Measurements from ENCODE around the gene HIVEP2. TPM values are rescaled to one million over a fixed set of nuclear protein-coding genes. Genes with fewer than 3 reads are reported as not detected.
A peak's percentile ranks its signal among the peaks of the same experiment; 100 is the strongest.

The HIVEP2 gene
- total RNA-seq, 2 donors from 2014 or later, result 13.3 to 25.4 TPM

DNA sequence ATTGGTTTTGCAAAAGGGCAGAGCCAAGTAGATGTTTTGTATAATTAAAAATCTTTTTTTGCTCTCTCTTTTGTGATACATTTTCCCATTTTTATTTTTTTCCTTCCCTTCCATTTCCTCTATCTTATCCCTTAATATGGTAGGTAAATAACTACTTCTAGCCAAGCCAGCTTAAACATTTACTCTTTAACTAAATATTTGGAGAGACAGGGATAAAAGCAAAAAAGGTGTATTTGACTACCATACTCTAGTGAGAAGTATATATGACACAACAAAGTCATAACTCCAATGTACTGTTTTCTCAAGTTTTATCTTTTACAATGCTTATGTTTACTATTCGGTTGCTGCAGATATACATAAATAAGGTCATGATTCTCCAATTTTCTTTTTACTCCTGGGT, 154.7 kb downstream of the HIVEP2 start:
- DNase-seq (no peak), ATAC-seq (no peak)
- intact Hi-C loops (cut with DNase I), result no loop called here

DNA sequence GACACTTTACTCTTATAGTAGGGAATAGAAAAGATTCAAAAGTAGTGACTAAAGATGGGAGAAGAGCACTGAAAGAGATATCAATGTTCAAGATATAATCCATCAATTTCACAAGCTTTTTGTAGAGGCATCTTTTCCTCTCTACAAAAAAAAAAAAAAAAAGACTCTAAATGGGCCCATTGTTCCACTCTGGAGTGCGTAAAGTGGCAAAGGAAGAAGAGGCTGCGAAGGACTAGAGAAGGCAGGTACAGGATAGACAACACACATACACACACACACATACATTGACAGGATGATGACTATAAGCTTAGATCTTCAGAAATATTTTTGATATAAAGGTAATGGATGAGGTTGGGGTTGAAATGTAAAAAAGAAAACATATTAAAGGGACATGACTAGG, 157.6 kb downstream of the HIVEP2 start:
- DNase-seq, result no peak
- ATAC-seq, result no peak
- intact Hi-C loops (cut with DNase I), result no loop called here

DNA sequence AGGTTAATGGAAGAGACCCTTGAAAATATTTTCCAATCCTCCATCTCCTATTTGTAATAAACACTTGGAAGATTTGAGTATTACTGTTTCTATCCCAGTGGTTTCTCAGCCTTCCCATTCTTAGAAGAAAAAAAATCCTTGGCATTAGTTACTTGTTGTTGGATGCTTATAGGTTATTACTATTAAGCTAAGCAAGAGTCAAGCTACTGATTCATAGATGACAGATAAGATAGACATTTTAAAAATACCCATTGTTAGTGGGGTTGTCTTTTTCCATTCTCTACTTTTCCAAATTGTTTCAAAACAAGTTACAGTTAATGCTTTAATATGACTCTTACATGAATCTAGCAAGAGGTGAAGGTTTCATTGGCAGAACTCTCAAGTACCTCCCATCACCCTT, 158.5 kb downstream of the HIVEP2 start:
- intact Hi-C loops (cut with DNase I), result no loop called here
- DNase-seq, result no peak
- ATAC-seq, result no peak

DNA sequence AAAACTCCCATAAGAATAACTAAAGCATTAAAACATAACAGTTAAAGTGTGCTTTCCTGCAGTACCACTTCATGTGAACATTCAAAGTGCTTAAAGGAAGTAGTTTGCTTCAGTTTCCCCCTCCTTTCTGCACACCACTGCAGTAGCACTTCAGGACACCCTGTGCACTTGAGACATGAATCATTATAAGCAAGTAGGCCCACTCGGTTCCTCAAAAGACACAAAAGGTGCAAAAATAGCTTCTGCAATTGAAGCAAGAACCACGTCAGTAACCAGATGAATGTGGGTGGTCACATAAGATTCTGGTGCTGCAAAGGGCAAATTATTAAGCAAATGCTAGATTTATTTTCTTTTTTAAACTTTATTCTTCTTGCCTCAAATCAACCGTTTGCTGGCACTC, 160.6 kb downstream of the HIVEP2 start:
- no peak for ATAC-seq
- intact Hi-C loops (cut with DNase I), result no loop called here
- DNase-seq, result no peak

DNA sequence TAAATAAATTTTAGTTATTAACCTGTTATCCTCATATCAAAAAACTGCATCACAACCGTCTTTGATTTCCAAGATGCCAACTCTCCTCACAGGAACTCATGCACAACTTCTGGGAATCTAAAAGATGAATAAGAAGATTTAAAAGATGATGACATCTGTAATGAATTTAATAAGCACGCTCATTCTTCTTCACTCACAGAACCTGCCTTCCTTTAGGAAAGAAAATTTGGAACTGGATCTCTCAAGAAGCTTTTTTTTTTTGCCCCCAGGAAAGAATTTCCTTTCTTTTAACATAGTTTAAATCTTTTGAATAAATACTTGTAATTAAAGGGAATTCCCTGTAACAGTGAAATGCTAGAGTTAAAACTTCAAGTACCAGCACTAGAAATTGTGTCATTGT, 161.5 kb downstream of the HIVEP2 start:
- ATAC-seq, result no peak
- intact Hi-C loops (cut with DNase I), result no loop called here
- DNase-seq, result no peak

DNA sequence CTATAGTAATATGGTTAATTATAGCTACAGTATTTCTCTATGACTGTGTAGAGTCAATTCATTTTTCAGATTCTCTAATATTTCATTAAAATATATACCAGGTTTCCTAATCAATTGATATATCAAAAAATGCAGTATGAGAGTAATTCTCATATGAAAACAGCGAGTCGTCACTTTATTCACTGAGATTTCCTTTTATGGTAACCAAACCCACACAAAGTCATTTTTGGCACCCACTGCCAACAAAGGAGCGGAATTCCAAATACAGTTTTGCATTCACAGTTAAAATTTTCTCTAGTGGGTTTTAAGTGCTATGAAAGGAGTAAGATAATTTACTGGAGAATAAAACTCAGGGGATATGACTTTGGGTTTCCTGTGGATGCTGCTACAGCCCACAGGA, 163.8 kb downstream of the HIVEP2 start:
- intact Hi-C loops (cut with DNase I), result no loop called here
- no peak for ATAC-seq
- no peak for DNase-seq

DNA sequence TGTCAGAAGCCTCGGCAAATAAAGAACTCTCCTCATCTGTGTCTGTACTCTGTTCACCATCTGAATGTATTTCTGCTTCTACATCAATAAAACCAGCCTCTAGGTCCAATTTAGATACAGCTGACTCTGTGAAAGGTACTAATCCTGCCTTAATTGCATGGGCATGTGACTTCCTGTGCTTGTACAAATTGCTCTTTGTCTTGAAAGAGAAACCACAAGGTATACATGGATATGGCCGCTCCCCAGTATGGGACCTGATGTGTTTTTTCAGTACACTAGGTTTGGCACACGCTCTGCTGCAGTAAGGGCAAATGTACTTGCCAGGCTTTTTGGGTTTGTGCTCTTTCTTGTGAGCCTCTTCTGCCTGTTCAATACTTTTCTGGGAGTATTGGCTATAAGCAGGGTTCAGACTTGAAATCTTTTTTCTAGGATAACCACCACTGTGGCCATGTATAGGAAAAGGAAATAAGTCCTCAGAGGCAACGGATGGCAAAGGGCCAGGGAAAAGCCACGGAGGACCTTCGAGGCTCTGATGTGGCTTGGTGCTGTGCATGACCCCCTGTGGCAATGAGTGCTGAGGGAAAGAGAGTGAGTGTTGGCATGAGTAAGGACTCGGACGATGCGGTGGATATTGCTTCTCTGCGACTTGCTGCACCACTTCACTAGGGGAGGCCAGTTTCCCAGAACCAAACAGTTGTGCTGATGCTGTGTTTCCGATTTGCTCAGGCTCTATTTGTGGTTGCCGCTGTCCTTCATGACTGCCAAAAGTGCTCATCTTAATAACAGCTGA, 170.9 kb downstream of the HIVEP2 start:
- no peak for ATAC-seq
- intact Hi-C loops (cut with DNase I), result no loop called here
- no peak for DNase-seq

DNA sequence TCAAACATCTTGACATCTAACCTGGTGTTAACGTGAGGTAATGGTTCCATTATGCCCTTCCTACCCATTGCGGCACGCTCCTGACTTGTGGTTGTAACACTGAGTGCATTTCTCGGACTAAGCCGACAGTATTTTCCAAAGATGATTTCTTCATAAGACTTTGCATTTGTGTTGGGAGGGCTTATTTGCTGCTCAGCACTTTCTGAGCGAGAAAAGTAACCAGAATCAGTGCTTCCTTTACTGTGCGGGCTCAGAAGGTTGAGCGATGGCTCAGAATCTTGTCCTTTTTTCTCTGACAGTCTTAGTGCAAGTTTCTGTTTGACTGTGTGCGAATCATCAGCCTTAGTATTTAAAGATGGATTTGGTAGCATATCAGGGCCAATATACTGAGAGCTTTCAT, 171.7 kb downstream of the HIVEP2 start:
- no peak for ATAC-seq
- no peak for DNase-seq

DNA sequence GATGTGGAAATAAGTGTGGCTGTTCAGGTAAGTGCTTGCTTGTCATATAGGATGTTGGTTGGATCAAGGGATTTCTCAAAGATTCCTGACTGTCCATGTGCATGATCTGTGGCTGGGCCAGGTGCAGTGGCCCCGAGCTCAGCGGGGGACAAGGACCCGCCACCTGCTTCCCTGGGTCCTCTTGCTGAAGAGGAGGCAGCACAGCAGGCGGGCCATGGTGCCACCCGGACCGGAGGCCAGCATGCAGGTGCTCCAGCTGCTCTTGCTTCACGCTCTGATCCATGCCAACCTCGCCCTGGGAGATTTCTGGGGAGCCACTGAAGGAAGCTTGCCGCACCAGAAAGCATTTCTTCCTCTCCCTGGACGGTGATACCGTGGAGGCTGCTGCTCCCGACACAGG, 173.8 kb downstream of the HIVEP2 start:
- DNase-seq (no peak), ATAC-seq (no peak)
- intact Hi-C loops (cut with DNase I), result no loop called here

More for the DNA sequence above, 171.7 kb downstream of the HIVEP2 start:
- intact Hi-C loops (cut with DNase I), result no loop called here

DNA sequence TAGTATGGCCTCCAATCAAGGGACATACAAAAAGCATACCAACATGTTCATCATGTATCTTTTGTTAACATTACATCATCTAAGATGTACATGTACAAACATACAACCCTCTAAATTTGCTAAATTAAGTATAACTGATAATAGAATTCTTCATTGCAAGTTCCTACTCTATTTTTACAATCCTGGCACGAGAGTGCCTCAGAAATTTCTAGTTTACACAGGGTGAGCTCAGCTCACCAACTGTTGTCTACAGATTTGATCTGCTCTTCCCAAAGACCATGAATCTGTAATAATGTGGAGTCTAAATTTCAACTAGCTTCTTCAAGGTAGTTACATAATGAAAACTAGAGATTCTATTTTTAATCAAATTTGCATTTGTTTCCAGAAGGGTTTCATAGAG, 179.7 kb downstream of the HIVEP2 start:
- no peak for DNase-seq
- no peak for ATAC-seq
- intact Hi-C loops (cut with DNase I), result no loop called here

DNA sequence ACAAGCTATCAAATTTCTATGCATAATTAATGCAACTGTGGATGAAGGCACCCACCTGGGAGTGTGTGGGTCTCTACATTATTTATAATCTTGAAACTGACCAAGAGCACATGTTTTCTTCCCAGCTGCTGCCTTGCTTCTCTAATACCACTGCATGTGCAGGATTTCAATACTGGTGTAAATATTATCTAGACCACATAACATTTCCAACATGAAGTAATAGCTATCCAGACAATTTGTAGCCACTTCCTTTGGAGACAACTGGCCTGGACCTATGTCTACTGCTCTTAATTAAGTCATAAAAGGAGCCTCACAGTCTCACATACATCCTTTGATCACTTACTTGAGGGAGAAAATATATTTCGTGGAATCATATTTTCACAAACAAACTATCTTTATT, 180.7 kb downstream of the HIVEP2 start:
- intact Hi-C loops (cut with DNase I), result no loop called here
- DNase-seq (no peak), ATAC-seq (no peak)

DNA sequence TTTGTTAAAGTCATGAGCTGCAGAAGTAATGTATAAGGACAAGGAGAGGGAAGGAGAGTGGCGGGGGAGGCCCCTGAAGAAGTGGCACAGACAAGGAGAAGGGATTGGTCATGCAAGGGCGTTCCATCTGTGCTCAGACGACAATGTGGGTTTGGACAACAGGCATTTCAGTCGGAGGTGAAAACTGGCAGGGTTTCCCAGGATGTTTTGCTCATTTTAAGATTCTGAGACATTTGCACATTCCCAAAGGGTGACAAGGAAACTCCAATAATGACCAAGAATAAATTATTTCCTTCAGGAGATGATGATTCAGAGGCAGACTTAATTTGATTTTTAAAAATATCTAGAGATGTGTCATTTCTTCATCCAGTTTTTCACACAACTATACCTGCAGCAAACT, 181.8 kb downstream of the HIVEP2 start:
- intact Hi-C loops (cut with DNase I), result no loop called here
- no peak for ATAC-seq
- no peak for DNase-seq

DNA sequence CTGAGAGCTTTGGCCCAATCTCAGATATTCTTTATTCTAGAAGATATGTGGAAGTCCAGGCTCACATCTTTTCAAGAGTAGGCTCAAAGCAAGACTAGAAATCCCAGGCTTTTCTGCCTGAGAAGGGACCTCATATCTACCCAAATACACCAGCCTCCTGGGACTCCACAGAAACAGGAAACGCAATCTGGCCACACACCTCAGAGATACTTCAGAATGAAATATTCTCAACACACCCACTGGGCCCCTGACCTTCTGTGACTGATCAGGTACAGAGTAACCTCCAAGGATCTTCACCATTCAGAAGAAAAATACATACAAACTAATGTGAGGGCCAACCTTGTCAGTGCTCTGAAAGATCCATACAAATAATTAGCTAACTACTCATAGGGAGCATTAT, 183.2 kb downstream of the HIVEP2 start:
- intact Hi-C loops (cut with DNase I), result no loop called here
- ATAC-seq (no peak), DNase-seq (no peak)

DNA sequence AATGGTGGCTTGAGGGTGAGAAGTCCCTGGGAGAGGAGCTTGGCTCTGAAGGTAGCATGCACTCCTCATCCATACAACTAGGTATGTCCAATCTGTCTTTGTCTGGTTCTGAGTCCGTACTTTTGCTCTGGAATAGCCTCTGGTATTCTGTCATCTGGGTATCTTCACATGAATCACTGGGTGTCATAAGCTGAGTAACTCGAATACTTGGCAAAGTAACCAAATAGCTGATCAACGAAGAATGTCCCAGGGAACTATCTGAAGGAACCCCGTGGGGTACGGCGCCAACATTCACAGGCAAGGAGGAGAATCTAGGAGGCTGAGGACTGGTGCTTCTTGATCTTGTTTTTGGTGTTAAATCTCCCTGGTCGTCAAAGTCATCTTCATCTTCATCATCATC, 184.8 kb downstream of the HIVEP2 start:
- ATAC-seq (no peak), DNase-seq (no peak)
- intact Hi-C loops (cut with DNase I), result no loop called here

DNA sequence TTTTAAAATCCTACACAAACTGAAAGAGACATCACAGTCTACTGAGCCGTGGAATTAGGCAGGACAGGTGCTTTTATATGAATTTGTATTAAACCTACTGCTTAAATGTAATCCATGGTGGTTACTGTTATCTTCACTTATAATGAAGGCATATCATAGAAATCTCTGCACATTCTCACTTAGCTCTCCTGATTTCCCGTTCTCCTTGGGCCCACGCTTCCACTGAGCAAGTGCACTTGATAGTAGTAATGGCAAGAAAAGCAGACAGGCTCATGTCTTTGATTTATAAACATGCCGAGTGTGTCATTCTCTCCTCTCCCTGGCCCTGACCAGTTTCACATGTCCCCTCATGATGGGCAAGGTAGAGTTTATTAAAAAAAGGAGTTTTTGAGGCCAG, 186.3 kb downstream of the HIVEP2 start:
- intact Hi-C loops (cut with DNase I), result loop anchor here (10.0 kb wide), 1 partner anchor 186 kb away; the partner anchor contains the start of gene HIVEP2 (in 2 of the 2)
- DNase-seq, result no peak
- ATAC-seq, result no peak

DNA sequence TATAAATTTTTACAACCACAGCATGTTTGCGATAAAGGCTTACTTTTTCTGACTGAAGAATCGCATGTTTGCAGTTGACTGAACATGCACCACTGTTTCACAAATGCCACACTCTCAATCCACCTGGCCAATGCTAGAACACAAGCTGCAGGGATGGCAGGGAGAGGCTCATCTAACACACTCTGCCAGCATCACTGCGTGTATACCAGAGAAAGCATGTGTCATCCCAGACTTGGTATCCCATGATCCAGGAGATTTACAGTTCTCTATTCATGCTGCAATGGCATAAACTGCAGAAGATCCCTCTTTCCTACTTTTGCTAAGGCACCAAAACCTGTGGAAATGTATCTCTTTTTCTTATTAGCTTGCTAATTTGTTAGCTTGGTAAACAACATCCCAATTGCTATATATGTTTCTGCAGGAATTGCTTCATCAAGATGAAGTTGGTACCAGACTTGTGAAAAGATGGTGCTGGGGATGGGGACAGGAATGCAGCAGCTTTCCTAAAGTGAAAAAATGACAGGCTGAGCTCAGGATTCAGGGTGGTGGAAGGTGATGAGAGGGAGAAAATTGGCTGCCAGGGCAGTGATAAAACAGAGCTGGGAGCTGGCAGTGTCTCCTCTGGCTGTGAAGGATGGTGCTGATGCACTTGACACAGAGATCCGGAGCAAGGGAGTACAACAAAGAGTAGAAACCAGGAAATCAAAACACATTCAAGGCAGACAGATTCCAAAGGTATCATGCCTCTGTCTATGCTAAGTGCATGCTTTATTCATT, 186.9 kb downstream of the HIVEP2 start:
- DNase-seq, result peak; percentile 26
- peak; percentile 79 to 85 for ATAC-seq
- intact Hi-C loops (cut with DNase I), result loop anchor here (10.0 kb wide), 1 partner anchor 187 kb away; the partner anchor contains the start of gene HIVEP2 (in 2 of the 2)

DNA sequence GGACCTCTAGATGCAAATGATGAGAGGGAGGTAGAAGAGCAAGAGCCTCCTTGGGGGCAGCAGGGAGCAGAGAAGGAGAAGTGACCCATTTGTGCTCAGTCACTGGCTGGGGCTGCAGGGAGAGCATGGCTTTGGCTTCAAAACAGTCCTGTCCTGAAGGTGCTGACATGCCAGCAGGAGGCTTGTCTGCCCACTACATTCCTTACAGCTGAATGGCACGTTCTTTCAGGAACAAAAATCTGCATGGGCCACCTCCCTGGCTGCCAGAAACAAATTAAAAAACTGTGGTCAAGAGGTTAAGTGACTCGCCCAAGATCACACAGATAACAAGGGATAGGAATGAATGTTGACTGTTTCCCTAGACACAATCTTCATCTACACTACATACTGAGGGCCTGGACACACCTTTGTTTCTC, 188.8 kb downstream of the HIVEP2 start:
- peak in 1 of 2 donors; percentile 80 for ATAC-seq
- intact Hi-C loops (cut with DNase I), result loop anchor here (10.0 kb wide), 1 partner anchor 189 kb away; the partner anchor contains the start of gene HIVEP2 (in 2 of the 2)

DNA sequence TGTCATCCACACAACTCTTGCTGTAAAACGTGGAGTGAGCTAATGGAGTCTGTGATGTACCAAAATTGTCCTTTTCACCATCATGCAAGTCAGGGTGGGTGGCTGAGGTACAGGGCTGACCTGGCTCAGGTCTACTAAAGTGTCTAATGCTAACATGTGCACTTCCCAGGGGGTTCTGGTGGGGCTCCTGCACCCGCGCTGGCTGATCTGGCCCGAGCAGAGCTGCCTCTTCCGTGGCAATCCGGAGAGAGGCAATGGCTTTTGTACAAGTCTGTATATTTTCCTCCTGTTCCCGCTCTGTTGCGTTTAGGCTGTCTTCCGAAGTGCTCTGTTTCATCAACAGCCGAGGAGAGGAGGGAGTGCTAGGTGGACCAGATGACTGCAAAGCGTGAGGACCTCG, 191.8 kb downstream of the HIVEP2 start:
- DNase-seq, result no peak
- intact Hi-C loops (cut with DNase I), result loop anchor here (10.0 kb wide), 1 partner anchor 192 kb away; the partner anchor contains the start of gene HIVEP2 (in 2 of the 2)
- ATAC-seq, result no peak

More for the DNA sequence above, 188.8 kb downstream of the HIVEP2 start:
- no peak for DNase-seq

DNA sequence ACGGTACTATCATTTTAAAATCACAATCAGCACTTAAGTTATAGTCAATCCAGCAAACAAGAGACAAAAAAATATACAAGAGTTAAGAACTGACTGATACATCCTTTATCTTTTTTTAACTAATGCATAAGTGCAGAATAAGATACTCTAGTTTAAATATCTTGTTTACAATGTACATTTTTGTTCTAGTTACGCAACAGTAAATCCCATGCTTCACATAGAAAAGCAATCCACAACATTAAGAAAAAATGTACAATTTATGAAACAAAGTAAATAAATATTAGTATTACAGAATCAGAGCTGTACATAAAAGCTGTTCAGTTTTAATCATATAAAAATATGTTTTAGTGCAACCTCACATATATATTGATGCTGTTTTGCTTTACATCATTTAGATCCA, 192.6 kb downstream of the HIVEP2 start:
- ATAC-seq (no peak), DNase-seq (no peak)
- intact Hi-C loops (cut with DNase I), result loop anchor here (10.0 kb wide), 1 partner anchor 192 kb away; the partner anchor contains the start of gene HIVEP2 (in 2 of the 2)

DNA sequence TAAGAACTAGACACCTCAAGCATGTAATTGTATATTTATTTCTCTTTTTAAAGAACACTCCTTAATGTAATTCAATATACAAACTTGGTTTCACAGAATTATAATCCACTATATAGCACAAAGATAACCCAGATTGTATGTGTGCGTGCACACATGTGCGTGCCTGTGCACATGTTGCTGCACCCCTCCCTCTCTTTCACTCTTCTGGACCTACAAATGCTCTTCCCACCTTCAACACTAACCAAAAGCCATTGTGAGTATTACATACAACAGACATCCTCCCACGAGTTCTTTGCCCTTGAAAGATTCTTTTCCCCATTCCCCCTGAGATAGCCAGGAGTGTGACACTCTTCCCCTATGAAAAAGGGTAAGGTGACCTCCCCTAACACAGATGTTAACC, 193.5 kb downstream of the HIVEP2 start:
- intact Hi-C loops (cut with DNase I), result loop anchor here (10.0 kb wide), 1 partner anchor 193 kb away; the partner anchor contains the start of gene HIVEP2 (in 2 of the 2)
- ATAC-seq, result no peak
- no peak for DNase-seq

Measured in left cardiac atrium (tissue), 4 donors.